Esophagus muscularis mucosa (tissue), 4 donors: ENCODE measurements around the gene DUSP10. TPM values are rescaled to one million over a fixed set of nuclear protein-coding genes. Genes with fewer than 3 reads are reported as not detected.

ENCODE experiments used
- DNase-seq: peaks from one replicate; pipeline ENCODE4 v3.0.0-alpha.2; 2017; ENCODE audit errors: extremely low spot score
- H3K27ac ChIP-seq, 4 donors: fragments of 200-600 bp; sonication (generic); replicated peaks in 1 of 4; 1 replicate in 3 of 4; 2 replicates in 1 of 4; pipeline ENCODE4 v1.5.1; 2016 to 2019; ENCODE audit warnings: mild to moderate bottlenecking in 1 of 4
- H3K27me3 ChIP-seq, 4 donors: fragments of 200-600 bp; sonication (generic); one replicate each; pipeline versions ENCODE4 v1.5.1 to v1.6.0; 2016 to 2019
- H3K36me3 ChIP-seq, 4 donors: fragments of 200-600 bp; sonication (generic); one replicate each; pipeline ENCODE4 v1.5.1; 2016 to 2019
- H3K4me1 ChIP-seq, 4 donors: fragments of 200-600 bp; sonication (generic); one replicate each; pipeline ENCODE4 v1.5.1; 2016 to 2019
- H3K4me3 ChIP-seq, 4 donors: fragments of 200-600 bp; sonication (generic); 1 replicate in 2 of 4; 2 replicates in 2 of 4; pipeline ENCODE4 v1.5.1; 2016 to 2019; ENCODE audit warnings: mild to moderate bottlenecking in 4 of 4, moderate library complexity in 1 of 4
- H3K9me3 ChIP-seq, 4 donors: fragments of 200-600 bp; sonication (generic); 1 replicate in 3 of 4; 2 replicates in 1 of 4; pipeline ENCODE4 v1.5.1; 2016 to 2019
- CTCF ChIP-seq, 3 experiments: fragments of 200-600 bp in 2 of 3; fragments of 450-650 bp in 1 of 3; sonication (generic) in 2 of 3; IDR thresholded peaks; one replicate each; pipeline ENCODE4 v1.5.1; 2017 to 2019; ENCODE audit warnings: antibody characterized with exemption in 3 of 3, mild to moderate bottlenecking in 2 of 3, moderate library complexity in 1 of 3
- EP300 ChIP-seq: sonication (generic); formaldehyde crosslinking; IDR thresholded peaks from one replicate; pipeline ENCODE4 v1.6.1; 2017; ENCODE audit warnings: antibody characterized with exemption
- POLR2A ChIP-seq: fragments of 450-650 bp; IDR thresholded peaks from one replicate; pipeline ENCODE4 v1.6.1; 2017; ENCODE audit warnings: antibody characterized with exemption, moderate library complexity, mild to moderate bottlenecking, low read depth
- POLR2AphosphoS5 ChIP-seq, 2 donors: sonication (generic); formaldehyde crosslinking; IDR thresholded peaks; one replicate each; pipeline ENCODE4 v1.6.1; 2017; ENCODE audit warnings: antibody characterized with exemption in 2 of 2
- WGBS: methylation state at CpG from one replicate; pipeline ENCODE4 v1.1.5; 2018; 5-methylcytosine and 5-hydroxymethylcytosine counted together
- intact Hi-C: fragments of 100-400 bp; cut with DNase I; formaldehyde crosslinking; loops from one replicate; pipeline ENCODE4 v1.15.1; 2023
- total RNA-seq, 4 donors: library from RNA; depleted of rRNA; stranded (reverse); fragments of >200 nt; gene quantifications; one replicate each; pipeline versions ENCODE4 v1.1.0 to v1.2.1, GENCODE V29; 2016

Gene DUSP10
- total RNA-seq, 4 donors from 2014 or later, result 5.5 to 13.1 (median 8.6) TPM

GRCh38 chr1:221782970-221783369 is 41.1 kb upstream of the DUSP10 start:
- Histone ChIP-seq H3K4me3 (no peak overlapping the region), H3K27ac (no peak overlapping the region), H3K9me3 (no peaks in the 10 kb centered on the region), H3K4me1 (no peaks in the 10 kb centered on the region), H3K27me3 (no peaks in the 10 kb centered on the region), H3K36me3 (no peaks in the 10 kb centered on the region)
- TF ChIP-seq POLR2A (no peak), POLR2AphosphoS5 (IDR thresholded peaks at IDR 0.05) (no peak), CTCF (IDR thresholded peaks at IDR 0.05) (no peak), EP300 (no peak)
- no peak for DNase-seq
- 100% methylated on average over 1 of the region's 1 CpG for WGBS
- intact Hi-C loops, result no loop called here

GRCh38 chr1:221782477-221782876 is 40.6 kb upstream of the DUSP10 start:
- no peaks in the 10 kb centered on the region for H3K27me3 ChIP-seq
- no peaks in the 10 kb centered on the region for H3K4me1 ChIP-seq
- no peak for DNase-seq
- no peak overlapping the region for H3K4me3 ChIP-seq
- no peak for TF ChIP-seq POLR2AphosphoS5 (IDR thresholded peaks at IDR 0.05)
- no peak for TF ChIP-seq POLR2A
- no peak for TF ChIP-seq EP300
- TF ChIP-seq CTCF (IDR thresholded peaks at IDR 0.05), result no peak
- intact Hi-C loops, result no loop called here
- WGBS, result 79% methylated on average over 2 of the region's 2 CpGs
- no peaks in the 10 kb centered on the region for H3K9me3 ChIP-seq
- H3K36me3 ChIP-seq, result no peaks in the 10 kb centered on the region
- H3K27ac ChIP-seq, result no peak overlapping the region

GRCh38 chr1:221781102-221781755 is 39.3 kb upstream of the DUSP10 start:
- 87% methylated on average over 7 of the region's 7 CpGs for WGBS
- Histone ChIP-seq H3K4me1 (no peaks in the 10 kb centered on the region), H3K27ac (no peak overlapping the region), H3K27me3 (no peaks in the 10 kb centered on the region), H3K9me3 (no peaks in the 10 kb centered on the region), H3K36me3 (no peaks in the 10 kb centered on the region), H3K4me3 (no peak overlapping the region)
- no peak for DNase-seq
- TF ChIP-seq POLR2A (no peak), POLR2AphosphoS5 (IDR thresholded peaks at IDR 0.05) (no peak), CTCF (IDR thresholded peaks at IDR 0.05) (no peak), EP300 (no peak)
- intact Hi-C loops, result no loop called here

GRCh38 chr1:221780175-221780574 is 38.3 kb upstream of the DUSP10 start:
- TF ChIP-seq CTCF (IDR thresholded peaks at IDR 0.05) (no peak), POLR2A (no peak), POLR2AphosphoS5 (IDR thresholded peaks at IDR 0.05) (no peak), EP300 (no peak)
- Histone ChIP-seq H3K27me3 (no peaks in the 10 kb centered on the region), H3K27ac (no peak overlapping the region), H3K4me1 (no peaks in the 10 kb centered on the region), H3K9me3 (no peaks in the 10 kb centered on the region), H3K4me3 (no peak overlapping the region), H3K36me3 (no peaks in the 10 kb centered on the region)
- WGBS, result 83% methylated on average over 5 of the region's 7 CpGs
- no peak for DNase-seq
- intact Hi-C loops, result no loop called here

- 63% methylated on average over 1 of the region's 1 CpG for WGBS
- no peaks in the 10 kb centered on the region for H3K36me3 ChIP-seq
- no peaks in the 10 kb centered on the region for H3K27me3 ChIP-seq
- DNase-seq, result no peak
- no peak overlapping the region for H3K4me3 ChIP-seq
- intact Hi-C loops, result no loop called here
- no peaks in the 10 kb centered on the region for H3K4me1 ChIP-seq
- no peaks in the 10 kb centered on the region for H3K9me3 ChIP-seq
- TF ChIP-seq EP300 (no peak), POLR2AphosphoS5 (IDR thresholded peaks at IDR 0.05) (no peak), CTCF (IDR thresholded peaks at IDR 0.05) (no peak), POLR2A (no peak)
- H3K27ac ChIP-seq, result no peak overlapping the region
Measured at GRCh38 chr1:221779771-221780170, 37.9 kb upstream of the DUSP10 start.
